ENCODE data around the gene TEPSIN.

The TEPSIN gene

DNA sequence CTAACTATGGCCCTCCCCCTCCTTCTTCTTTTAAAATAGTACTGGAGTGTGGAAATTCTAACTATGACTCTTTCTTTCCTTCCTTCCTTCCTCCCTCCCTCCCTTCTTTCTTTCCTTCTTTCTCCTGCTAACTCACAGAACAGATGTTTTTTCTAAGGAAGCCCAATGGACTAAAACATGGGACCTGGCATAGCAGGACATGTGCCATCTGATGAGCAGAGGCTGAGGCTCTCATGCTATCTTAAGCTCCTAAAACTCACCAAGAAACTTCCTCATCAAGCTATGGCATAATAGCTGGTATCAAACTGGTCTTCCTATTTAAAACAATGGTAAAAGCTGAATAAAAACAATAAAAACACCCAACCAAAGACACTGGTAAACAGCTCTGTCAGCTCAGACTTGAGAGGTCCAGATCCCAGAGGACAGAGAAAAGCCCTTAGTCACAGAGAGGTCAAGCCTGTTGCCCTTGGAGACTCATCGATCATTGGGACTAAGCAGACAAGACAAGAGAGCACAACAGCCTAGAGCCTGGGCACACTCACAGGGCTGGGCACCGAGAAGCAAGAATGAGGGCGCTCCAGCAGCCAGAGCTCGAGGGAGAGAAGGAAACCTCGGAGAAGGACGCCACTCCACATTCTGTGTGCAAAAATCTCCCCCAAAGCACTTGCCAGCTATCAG, 28.7 kb upstream of the TEPSIN start:
- DNase-seq, result no peak

DNA sequence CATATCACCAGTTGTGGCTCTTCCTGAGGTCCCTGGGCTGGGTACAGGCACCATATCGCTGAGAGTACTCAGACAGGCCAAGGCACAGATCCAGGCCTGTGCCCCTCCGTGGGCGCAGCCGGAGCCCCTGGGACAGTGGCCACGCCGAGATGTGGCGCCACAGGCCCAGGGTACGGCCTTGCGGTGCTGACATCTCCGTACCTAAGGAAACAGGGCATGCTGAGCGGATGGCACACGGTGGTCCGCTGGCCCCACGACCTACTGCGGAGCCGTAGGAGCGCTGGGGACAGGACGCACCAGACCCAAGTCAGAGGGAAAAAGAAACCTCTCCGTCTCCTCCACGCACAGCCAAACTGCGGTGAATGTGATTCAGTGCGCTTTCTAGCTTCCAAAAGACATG, 26.7 kb upstream of the TEPSIN start:
- DNase-seq, result no peak

GRCh38 chr17:81264640-81265039, 25.8 kb upstream of the TEPSIN start:
- no peak for DNase-seq

GRCh38 chr17:81263371-81264181, 24.7 kb upstream of the TEPSIN start:
- no peak for DNase-seq

- DNase-seq, result no peak
These were observed 22.9 kb upstream of the TEPSIN start for GRCh38 chr17:81261582-81262336.

- no peak for DNase-seq
These were observed 22.2 kb upstream of the TEPSIN start for GRCh38 chr17:81261096-81261495.

DNA sequence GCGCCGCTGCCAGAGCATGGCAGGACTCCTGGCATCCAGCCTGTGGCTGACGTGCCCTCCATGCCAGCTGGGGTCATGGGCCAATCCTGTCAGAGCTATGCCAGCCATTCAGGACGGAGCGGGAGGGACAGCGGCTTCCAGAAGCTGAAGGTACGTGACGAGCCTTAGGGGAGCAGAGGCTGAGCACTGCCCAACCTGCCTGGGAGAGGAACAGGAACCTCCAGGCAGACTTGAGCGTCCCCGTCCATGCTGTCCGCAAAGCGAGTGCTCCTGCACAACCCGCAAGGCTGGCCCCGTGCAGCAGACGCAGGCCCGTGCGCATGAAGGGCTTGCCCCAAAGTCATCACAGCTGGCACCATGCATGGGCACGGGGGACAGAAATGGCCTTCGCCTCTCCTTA, 21.8 kb upstream of the TEPSIN start:
- DNase-seq, result no peak

GRCh38 chr17:81260171-81260570, 21.3 kb upstream of the TEPSIN start:
- no peak for DNase-seq

DNA sequence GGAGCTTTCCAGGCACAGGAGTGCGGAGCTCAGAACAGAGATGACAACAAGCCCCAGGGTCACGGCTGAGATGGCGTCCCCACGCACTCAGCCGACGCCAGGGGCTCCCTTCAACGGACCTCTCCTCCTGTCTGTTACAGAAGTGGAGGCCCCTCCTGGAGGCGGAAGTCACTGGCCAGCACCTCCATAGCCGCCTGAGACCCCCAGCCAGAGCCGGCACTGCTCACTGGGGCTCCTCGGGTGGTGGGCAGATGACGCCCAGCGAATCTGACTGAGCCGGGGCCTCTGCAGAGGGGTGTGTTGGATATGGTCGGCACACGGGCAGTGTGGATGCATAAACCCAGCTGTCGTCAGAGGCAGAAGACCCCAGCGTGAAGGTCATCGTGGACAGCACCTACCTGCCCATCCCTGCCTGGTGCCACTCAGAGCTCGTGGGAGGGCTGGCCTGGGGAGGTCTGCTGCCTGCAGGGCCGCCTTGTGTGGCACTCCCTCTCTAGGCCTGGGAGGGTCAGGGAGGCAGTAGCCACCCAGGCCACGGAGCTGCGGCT, 20.3 kb upstream of the TEPSIN start:
- DNase-seq, result no peak

DNA sequence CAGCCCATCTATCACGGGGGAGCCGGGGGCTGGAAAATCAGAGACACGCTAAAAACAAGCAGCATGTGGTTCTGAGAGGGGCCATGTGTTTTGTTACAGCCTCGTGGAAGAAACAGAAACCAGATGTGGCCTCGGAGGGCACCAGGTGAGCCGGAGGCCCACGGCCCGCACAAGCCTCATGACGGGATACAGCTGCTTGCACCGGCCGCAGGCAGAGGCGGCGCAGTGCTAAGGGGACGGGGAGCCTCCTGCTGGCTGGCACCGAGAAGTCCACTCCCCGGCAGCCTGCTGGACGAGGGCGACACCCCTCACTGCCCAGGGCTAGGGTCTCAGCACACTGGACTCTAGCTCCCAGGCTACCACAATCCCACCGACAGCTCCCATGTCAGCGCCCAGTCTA, 19.4 kb upstream of the TEPSIN start:
- no peak for DNase-seq

DNA sequence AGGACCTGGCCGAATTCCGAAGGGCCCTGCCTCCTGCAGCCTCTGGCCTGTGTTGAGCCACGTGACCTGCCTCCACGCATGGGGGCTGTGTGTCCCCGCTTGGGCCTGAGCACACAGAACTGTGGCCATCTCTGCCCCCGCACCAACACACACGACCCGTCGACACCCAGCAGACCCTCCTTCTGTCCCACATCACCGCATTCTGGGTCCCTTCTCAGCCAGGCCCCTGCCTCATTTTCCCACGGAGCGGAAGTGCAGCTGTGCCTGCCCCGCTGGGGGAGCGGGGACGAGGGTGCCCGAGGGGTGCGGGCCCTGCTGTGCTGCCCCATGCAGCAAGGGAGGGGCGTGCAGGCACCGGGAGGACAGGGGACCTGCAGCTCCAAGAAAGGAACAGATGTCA, 18.7 kb upstream of the TEPSIN start:
- no peak for DNase-seq

DNA sequence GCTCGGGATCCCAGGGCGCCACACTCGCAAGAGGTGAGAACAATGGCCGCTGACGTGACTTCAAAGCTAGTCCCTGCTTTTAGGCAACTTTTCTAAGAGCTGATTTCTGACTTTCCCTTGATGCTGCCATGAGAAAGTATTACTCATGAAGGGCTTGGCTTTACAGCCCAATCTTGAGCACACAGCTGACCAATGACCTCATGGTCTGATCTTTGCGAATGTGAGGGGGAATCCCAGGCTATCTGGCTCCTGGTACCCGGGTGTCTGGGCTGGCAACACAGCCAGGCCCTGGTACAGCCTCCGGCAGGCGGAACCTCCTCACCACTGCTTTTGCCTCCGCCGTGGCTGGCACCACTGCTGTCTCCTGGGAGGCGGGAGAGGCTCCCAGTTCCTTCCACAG, 17.8 kb upstream of the TEPSIN start:
- peak; percentile 58 for DNase-seq

GRCh38 chr17:81254955-81255717, 16.3 kb upstream of the TEPSIN start:
- DNase-seq, result peak; percentile 79

DNA sequence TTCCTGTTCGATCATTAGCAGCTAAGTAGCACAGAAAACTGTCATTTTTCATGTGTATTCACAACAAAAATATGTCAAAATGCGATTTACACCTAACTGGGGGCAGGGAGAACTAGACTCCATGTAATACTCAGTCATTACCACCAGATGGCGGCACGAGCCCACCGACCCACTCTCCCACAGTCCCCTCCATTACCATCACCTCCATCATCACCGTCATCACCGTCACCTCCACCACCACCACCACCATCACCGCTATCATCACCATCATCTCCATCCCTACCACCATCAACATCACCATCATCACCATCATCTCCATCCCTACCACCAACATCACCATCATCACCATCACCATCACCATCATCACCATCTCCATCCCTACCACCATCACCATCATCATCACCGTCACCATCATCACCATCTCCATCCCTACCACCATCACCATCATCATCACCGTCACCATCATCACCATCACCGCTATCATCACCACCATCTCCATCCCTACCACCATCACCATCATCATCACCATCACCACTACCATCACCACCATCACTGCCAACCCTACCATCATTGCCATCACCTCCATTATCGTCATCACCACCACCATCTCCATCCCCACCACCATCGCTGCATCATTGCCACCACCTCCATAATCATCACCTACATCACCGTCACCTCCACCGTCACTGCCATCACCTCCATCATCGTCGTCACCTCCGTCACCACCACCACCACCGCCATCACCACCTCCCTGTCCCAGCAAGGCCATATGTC, 14.7 kb upstream of the TEPSIN start:
- peak; percentile 38 for DNase-seq

- no peak for DNase-seq
These were observed 14.1 kb upstream of the TEPSIN start for GRCh38 chr17:81252987-81253329.

GRCh38 chr17:81252326-81252986, 13.6 kb upstream of the TEPSIN start:
- DNase-seq, result no peak

- DNase-seq, result no peak
These were observed 12.9 kb upstream of the TEPSIN start for GRCh38 chr17:81251709-81252301.

DNA sequence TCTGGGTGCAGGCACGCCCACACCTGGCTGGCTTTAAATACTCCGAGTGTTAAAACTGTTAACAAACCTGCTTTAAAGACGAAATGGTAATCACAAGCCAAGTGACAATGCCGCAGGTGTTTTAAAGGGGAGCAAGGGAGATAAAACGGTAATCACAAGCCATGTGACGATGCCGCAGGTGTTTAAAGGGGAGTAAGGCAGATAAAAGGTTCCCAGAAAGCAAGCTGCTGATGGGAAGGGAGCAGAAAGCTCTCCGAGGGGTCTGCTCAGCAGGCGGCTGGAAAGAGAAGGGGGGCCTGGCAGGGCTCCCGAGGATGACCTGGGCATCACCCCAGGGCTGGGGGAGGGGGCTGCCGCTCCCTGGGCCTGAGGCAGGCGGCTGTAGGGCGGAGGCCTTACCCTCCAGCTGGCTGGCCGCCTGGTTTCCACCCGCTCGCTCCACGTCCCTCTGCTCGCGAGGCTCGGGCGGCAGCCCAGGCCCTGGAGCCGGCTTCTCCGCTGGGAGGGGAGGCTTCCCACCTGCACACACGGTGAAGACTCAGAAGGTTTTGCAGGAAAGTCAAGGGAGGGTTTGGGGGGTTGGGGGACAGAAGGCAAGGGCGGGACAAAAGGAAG, 12.3 kb upstream of the TEPSIN start:
- DNase-seq, result no peak

GRCh38 chr17:81250286-81251093, 11.6 kb upstream of the TEPSIN start:
- DNase-seq, result no peak

Data from EL (cell line).